Body of pancreas (tissue), 4 donors: Measurements from ENCODE around the gene OR2AK2. TPM values are rescaled to one million over a fixed set of nuclear protein-coding genes. Genes with fewer than 3 reads are reported as not detected.

Source experiments
- ATAC-seq: fragments of 150-250 bp; one replicate; pipeline ENCODE4 v1.9.1; 2016
- DNase-seq, 4 donors: peaks; one replicate each; pipeline ENCODE4 v3.0.0-alpha.2; 2019
- H3K27ac ChIP-seq, 4 donors: fragments of 200-600 bp; sonication (generic); 1 replicate in 3 of 4; 2 replicates in 1 of 4; pipeline versions ENCODE4 v1.5.1 to v1.6.1; 2016 to 2019; ENCODE audit warnings: mild to moderate bottlenecking in 1 of 4, mixed read lengths in 1 of 4, moderate library complexity in 1 of 4
- H3K27me3 ChIP-seq, 2 donors: fragments of 200-600 bp; sonication (generic); one replicate each; pipeline ENCODE4 v1.6.0; 2016; ENCODE audit warnings: mild to moderate bottlenecking in 1 of 2
- H3K36me3 ChIP-seq, 2 donors: fragments of 200-600 bp; sonication (generic); replicated peaks in 1 of 2; 2 replicates each; pipeline ENCODE4 v1.5.1; 2016; ENCODE audit warnings: low read depth in 2 of 2; ENCODE audit not compliant: insufficient read depth in 1 of 2
- H3K4me1 ChIP-seq: fragments of 200-600 bp; sonication (generic); one replicate; pipeline ENCODE4 v1.6.0; 2016
- H3K4me3 ChIP-seq, 2 donors: fragments of 200-600 bp; sonication (generic); 1 replicate in 1 of 2; 2 replicates in 1 of 2; pipeline ENCODE4 v1.5.1; 2016 to 2019
- H3K9me3 ChIP-seq, 3 donors: fragments of 200-600 bp; sonication (generic); 1 replicate in 2 of 3; 2 replicates in 1 of 3; pipeline ENCODE4 v1.5.1; 2016
- CTCF ChIP-seq, 7 experiments: fragments of 450-650 bp in 4 of 7; fragments of 200-600 bp in 3 of 7; sonication (generic) in 3 of 7; IDR thresholded peaks; one replicate each; pipeline ENCODE4 v1.5.1; 2016 to 2019; ENCODE audit warnings: antibody characterized with exemption in 7 of 7
- POLR2A ChIP-seq, 3 donors: fragments of 450-650 bp; IDR thresholded peaks; one replicate each; pipeline ENCODE4 v1.6.1; 2016; ENCODE audit warnings: antibody characterized with exemption in 3 of 3, mild to moderate bottlenecking in 2 of 3
- WGBS, 2 donors: methylation state at CpG; one replicate each; pipeline ENCODE4 v1.1.5; 2017; 5-methylcytosine and 5-hydroxymethylcytosine counted together
- intact Hi-C: fragments of 100-400 bp; cut with DNase I; formaldehyde crosslinking; loops from one replicate; pipeline ENCODE4 v1.15.1; 2023
- total RNA-seq, 2 donors: library from RNA; depleted of rRNA; stranded (reverse); fragments of >200 nt; gene quantifications; one replicate each; pipeline ENCODE4 v1.1.0, GENCODE V29; 2016

Gene OR2AK2
- total RNA-seq, 2 donors from 2014 or later = not detected

- DNase-seq = no peak
- H3K36me3 ChIP-seq = no peaks in the 10 kb centered on the region
- no peaks in the 10 kb centered on the region for H3K27me3 ChIP-seq
- intact Hi-C loops = no loop called here
- H3K9me3 ChIP-seq = no peaks in the 10 kb centered on the region
- ATAC-seq = no peak
- no peaks in the 10 kb centered on the region for H3K4me1 ChIP-seq
- WGBS, 2 donors = 45 to 52% methylated on average over 3 of the region's 3 CpGs
- H3K27ac ChIP-seq = no peak within 1 kb of the TSS
- no peak for TF ChIP-seq CTCF (IDR thresholded peaks at IDR 0.05)
- no peak for TF ChIP-seq POLR2A (IDR thresholded peaks at IDR 0.05)
- no peak within 1 kb of the TSS for H3K4me3 ChIP-seq
These were observed 16.5 kb upstream of the OR2AK2 start, which contains the start of gene OR2L8 for GRCh38 chr1:247948558-247948957. Gene OR2L8 (plus strand): TSS chr1:247948858. CDS start chr1:247948858, 0 bp downstream.

GRCh38 chr1:247953408-247953807 lies 11.6 kb upstream of the OR2AK2 start:
- Histone ChIP-seq H3K4me1 (no peaks in the 10 kb centered on the region), H3K27ac (no peak overlapping the region), H3K9me3 (no peaks in the 10 kb centered on the region), H3K4me3 (no peak overlapping the region), H3K27me3 (no peaks in the 10 kb centered on the region), H3K36me3 (no peaks in the 10 kb centered on the region)
- intact Hi-C loops = no loop called here
- no peak for TF ChIP-seq POLR2A (IDR thresholded peaks at IDR 0.05)
- no peak for TF ChIP-seq CTCF (IDR thresholded peaks at IDR 0.05)
- DNase-seq (no peak), ATAC-seq (no peak)
- WGBS, 2 donors = 77 to 79% methylated on average over 1 of the region's 1 CpG

- Histone ChIP-seq H3K4me1 (no peaks in the 10 kb centered on the region), H3K36me3 (no peaks in the 10 kb centered on the region), H3K27me3 (no peaks in the 10 kb centered on the region), H3K27ac (no peak overlapping the region), H3K9me3 (no peaks in the 10 kb centered on the region), H3K4me3 (no peak overlapping the region)
- TF ChIP-seq POLR2A (IDR thresholded peaks at IDR 0.05) (no peak), CTCF (IDR thresholded peaks at IDR 0.05) (no peak)
- DNase-seq = no peak
- ATAC-seq = no peak
- WGBS, 2 donors = 6 to 20% methylated on average over 3 of the region's 3 CpGs
- intact Hi-C loops = no loop called here
These were observed 3.2 kb upstream of the OR2AK2 start for GRCh38 chr1:247961791-247962190.

GRCh38 chr1:247962911-247963588 lies 2.0 kb upstream of the OR2AK2 start:
- no peak for ATAC-seq
- Histone ChIP-seq H3K9me3 (no peaks in the 10 kb centered on the region), H3K27ac (no peak overlapping the region), H3K4me3 (no peak overlapping the region), H3K4me1 (no peaks in the 10 kb centered on the region), H3K27me3 (no peaks in the 10 kb centered on the region), H3K36me3 (no peaks in the 10 kb centered on the region)
- TF ChIP-seq POLR2A (IDR thresholded peaks at IDR 0.05) = no peak
- no peak for TF ChIP-seq CTCF (IDR thresholded peaks at IDR 0.05)
- intact Hi-C loops = no loop called here
- DNase-seq = no peak
- WGBS, 2 donors = 32 to 53% methylated on average over 4 of the region's 4 CpGs
